ENCODE results near the gene ZC3HAV1L. TPM values are rescaled to one million over a fixed set of nuclear protein-coding genes. Genes with fewer than 3 reads are reported as not detected.

Gene ZC3HAV1L
- total and polyA plus RNA-seq, 2 of the 13 experiments (the other 11 are each of a cell fraction or from before 2014, with no cell fraction given), result 8.4 to 11.1 TPM

GRCh38 chr7:139084709-139085108 is 48.9 kb upstream of the ZC3HAV1L start:
- Histone ChIP-seq H3K27ac (ENCODE audit: extremely low read length, insufficient read depth, low read length) (no peak overlapping the region), H3K4me2 (ENCODE audit: low read depth, low read length) (no peak overlapping the region), H3K27me3 (ENCODE audit: control insufficient read depth in 1 of 2, insufficient read depth in 2 of 2, low read length in 2 of 2) (no peaks in the 10 kb centered on the region), H2AFZ (ENCODE audit: low read length) (no peak overlapping the region), H3K9me3 (ENCODE audit: low read length) (no peaks in the 10 kb centered on the region), H3K36me3 (replicated peaks in 1 of 2; ENCODE audit: control insufficient read depth in 1 of 2, insufficient read depth in 2 of 2, low read length in 2 of 2) (peaks cover 20 to 88% of the 10 kb centered on the region in 2 experiments), H3K9ac (ENCODE audit: insufficient read depth, low read depth, low read length) (no peak overlapping the region), H3K4me3 (replicated peaks in 1 of 3; ENCODE audit: insufficient read depth in 1 of 3, low read depth in 2 of 3, low read length in 3 of 3) (no peak overlapping the region), H4K20me1 (ENCODE audit: insufficient read depth, low read length) (no peaks in the 10 kb centered on the region), H3K4me1 (ENCODE audit: insufficient read depth, low read length) (no peaks in the 10 kb centered on the region), H3K79me2 (ENCODE audit: insufficient read depth, low read length) (no peaks in the 10 kb centered on the region)
- ChIA-PET CTCF (ENCODE audit: low intra/inter-chr PET ratio, low total read pairs) (no interaction called here), POLR2A (no interaction called here)
- BruUV-seq (replicated peaks), result no TSS peak
- FAIRE-seq (no peak), ATAC-seq (no peak), DNase-seq (ENCODE audit: low spot score) (no peak)
- in situ Hi-C loops (cut with HindIII; ENCODE audit: extremely low pct_ligation_motif_present, low pct_unique_long_range_greater_than_20kb), result no loop called here
- WGBS (ENCODE audit: low lambda C conversion rate), result 98% methylated on average over 4 of the region's 5 CpGs
- intact Hi-C loops (cut with micrococcal nuclease; ENCODE audit: unreplicated experiment), result no loop called here
- no peak for TF ChIP-seq CENPT (CRISPR knock-in tag; IDR thresholded peaks at IDR 0.05; ENCODE audit: low read depth)
- no peak for TF ChIP-seq U2AF1 (optimal IDR thresholded peaks at IDR 0.05; ENCODE audit: low read depth, low read length)
- no peak for TF ChIP-seq MAZ (IDR thresholded peaks at IDR 0.05; ENCODE audit: borderline replicate concordance, low read depth, low read length)
- no peak for TF ChIP-seq MAZ (CRISPR knock-in tag; IDR thresholded peaks at IDR 0.05; ENCODE audit: low read depth)
- TF ChIP-seq, protein P1, sequence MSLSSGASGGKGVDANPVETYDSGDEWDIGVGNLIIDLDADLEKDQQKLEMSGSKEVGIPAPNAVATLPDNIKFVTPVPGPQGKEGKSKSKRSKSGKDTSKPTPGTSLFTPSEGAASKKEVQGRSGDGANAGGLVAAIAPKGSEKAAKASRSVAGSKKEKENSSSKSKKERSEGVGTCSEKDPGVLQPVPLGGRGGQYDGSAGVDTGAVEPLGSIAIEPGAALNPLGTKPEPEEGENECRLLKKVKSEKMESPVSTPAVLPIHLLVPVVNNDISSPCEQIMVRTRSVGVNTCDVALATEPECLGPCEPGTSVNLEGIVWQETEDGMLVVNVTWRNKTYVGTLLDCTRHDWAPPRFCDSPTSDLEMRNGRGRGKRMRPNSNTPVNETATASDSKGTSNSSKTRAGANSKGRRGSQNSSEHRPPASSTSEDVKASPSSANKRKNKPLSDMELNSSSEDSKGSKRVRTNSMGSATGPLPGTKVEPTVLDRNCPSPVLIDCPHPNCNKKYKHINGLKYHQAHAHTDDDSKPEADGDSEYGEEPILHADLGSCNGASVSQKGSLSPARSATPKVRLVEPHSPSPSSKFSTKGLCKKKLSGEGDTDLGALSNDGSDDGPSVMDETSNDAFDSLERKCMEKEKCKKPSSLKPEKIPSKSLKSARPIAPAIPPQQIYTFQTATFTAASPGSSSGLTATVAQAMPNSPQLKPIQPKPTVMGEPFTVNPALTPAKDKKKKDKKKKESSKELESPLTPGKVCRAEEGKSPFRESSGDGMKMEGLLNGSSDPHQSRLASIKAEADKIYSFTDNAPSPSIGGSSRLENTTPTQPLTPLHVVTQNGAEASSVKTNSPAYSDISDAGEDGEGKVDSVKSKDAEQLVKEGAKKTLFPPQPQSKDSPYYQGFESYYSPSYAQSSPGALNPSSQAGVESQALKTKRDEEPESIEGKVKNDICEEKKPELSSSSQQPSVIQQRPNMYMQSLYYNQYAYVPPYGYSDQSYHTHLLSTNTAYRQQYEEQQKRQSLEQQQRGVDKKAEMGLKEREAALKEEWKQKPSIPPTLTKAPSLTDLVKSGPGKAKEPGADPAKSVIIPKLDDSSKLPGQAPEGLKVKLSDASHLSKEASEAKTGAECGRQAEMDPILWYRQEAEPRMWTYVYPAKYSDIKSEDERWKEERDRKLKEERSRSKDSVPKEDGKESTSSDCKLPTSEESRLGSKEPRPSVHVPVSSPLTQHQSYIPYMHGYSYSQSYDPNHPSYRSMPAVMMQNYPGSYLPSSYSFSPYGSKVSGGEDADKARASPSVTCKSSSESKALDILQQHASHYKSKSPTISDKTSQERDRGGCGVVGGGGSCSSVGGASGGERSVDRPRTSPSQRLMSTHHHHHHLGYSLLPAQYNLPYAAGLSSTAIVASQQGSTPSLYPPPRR (CRISPR knock-in tag; IDR thresholded peaks at IDR 0.05; ENCODE audit: borderline replicate concordance), result no peak
- no peak for TF ChIP-seq BCL6 (CRISPR knock-in tag; IDR thresholded peaks at IDR 0.05)
- no peak for TF ChIP-seq ZNF142 (CRISPR knock-in tag; IDR thresholded peaks at IDR 0.05)
- TF ChIP-seq KLF6 (CRISPR knock-in tag; IDR thresholded peaks at IDR 0.05), result no peak
- TF ChIP-seq ZC3H4 (CRISPR knock-in tag; IDR thresholded peaks at IDR 0.05; ENCODE audit: borderline replicate concordance), result no peak
- TF ChIP-seq HNRNPLL (IDR thresholded peaks at IDR 0.05; ENCODE audit: low read depth, low read length, poor library complexity, severe bottlenecking), result no peak
- TF ChIP-seq KDM4B (CRISPR knock-in tag; IDR thresholded peaks at IDR 0.05), result no peak
- TF ChIP-seq RAD51 (IDR thresholded peaks at IDR 0.05; ENCODE audit: borderline replicate concordance), result no peak
- TF ChIP-seq ZNF839 (CRISPR knock-in tag; IDR thresholded peaks at IDR 0.05; ENCODE audit: borderline replicate concordance), result no peak
- no peak for TF ChIP-seq NCOR1 (IDR thresholded peaks at IDR 0.05; ENCODE audit: borderline replicate concordance, low read length)
- TF ChIP-seq TFAP4 (IDR thresholded peaks at IDR 0.05; ENCODE audit: borderline replicate concordance, low read depth), result no peak

Measured in HepG2 (cell line).